HK-2 (cell line): ENCODE data around the gene CCDC183.

Source experiments
- DNase-seq: peaks from one replicate; pipeline ENCODE4 v3.0.0-alpha.2; 2018; ENCODE audit not compliant: unreplicated experiment

The CCDC183 gene

GRCh38 chr9:136824496-136825225, 28.5 kb downstream of the CCDC183 start:
- DNase-seq: no peak

- no peak for DNase-seq
These were observed 29.4 kb downstream of the CCDC183 start for GRCh38 chr9:136825295-136826187.

DNA sequence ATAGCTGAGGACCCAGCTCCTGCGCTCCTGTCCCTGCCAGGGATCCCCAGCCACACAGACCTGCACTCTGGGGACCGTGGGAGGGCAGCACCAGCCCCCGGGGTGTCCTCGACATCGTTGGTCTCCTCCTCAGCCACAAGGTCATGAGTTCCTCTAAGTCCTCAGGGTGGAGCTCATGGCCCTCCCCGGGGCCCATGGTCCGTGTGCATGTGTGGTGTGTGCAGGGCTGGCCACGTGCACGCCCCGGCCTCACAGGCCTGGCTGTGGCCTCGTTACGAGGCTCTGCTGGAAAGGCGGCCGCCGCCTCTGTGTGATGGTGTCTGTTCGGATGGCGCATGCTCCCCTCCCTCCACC, 30.0 kb downstream of the CCDC183 start:
- no peak for DNase-seq

DNA sequence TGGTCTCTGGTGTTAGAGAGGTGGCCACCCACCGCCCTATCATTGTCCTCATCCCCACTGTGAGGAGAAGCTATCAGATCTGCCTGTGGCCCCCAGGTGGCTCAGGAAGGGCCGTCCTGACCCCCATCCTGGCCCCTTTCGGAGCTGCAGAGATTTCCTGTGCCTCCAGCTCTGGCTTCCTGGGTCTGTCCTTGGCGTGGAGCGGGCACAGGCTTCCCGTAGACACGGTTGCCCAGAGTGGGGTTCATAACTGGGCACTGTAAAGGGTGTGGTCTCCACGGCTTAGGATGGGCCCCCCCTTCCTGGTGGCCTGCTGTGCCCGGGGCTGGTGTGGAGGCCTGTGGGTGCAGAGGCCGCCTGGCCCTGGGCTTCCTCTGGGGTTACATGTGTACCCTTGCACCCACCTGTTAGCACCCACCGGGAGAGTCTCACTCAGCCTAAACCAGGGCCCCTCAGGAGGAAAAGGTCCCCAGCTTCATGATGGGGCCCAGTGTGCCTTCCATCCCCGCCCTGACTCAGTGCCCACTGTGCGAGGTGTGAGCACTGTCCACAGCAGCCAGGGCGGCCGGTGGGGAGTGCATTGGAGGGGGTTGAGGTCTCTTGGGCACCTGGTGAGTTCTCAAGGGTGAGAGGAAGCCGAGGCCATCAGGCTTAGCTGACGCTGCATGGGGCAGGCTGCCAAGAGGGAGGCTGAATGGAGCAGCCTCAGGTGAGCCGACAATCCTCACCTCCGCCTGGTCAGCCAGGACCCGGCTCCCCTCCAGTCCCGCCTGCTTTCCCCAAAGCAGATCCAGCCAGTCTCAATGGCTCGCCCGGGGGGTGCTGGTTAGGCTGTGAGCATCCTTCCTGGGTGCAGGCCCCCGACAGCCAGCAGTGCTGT, 30.8 kb downstream of the CCDC183 start:
- no peak for DNase-seq

- no peak for DNase-seq
These were observed 31.8 kb downstream of the CCDC183 start for GRCh38 chr9:136827794-136828473.

- DNase-seq: no peak
These were observed 32.5 kb downstream of the CCDC183 start for GRCh38 chr9:136828474-136829140.

DNA sequence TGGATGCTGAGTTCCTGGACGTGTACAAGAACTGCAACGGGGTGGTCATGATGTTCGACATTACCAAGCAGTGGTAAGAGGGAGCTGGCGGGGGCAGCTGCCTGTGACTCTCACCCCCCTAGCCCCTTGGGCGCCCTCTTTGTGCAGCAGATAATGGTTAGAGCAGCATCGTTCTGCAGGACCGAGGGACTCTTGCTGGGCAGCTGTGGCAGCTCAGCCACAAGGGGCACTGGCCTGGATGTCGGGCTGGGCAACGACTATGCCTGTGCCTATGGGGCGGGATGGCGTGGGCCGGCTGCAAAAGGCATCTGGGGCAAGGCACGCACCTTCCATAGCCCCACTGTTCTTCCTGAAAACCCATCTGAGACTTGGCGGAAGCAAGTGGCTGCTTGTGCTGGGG, 33.3 kb downstream of the CCDC183 start:
- no peak for DNase-seq

- DNase-seq: no peak
These were observed 34.1 kb downstream of the CCDC183 start for GRCh38 chr9:136829981-136830885.

- no peak for DNase-seq
These were observed 35.0 kb downstream of the CCDC183 start for GRCh38 chr9:136831002-136831719.

DNA sequence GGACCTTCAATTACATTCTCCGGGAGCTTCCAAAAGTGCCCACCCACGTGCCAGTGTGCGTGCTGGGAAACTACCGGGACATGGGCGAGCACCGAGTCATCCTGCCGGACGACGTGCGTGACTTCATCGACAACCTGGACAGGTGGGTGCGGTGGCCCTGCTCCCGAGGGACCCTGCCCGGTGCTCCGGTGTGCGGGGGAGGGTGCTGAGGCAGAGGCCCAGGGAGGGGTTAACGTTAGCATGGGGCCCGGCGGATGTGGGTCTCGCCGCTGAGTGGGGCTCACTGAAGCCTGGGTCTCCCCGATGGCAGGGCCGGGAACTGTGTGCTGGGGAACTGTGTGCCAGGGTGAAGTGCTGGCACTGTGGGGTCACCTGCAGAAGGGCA, 35.6 kb downstream of the CCDC183 start:
- no peak for DNase-seq

- no peak for DNase-seq
These were observed 36.4 kb downstream of the CCDC183 start for GRCh38 chr9:136832581-136832980.

GRCh38 chr9:136833381-136834048, 37.4 kb downstream of the CCDC183 start:
- peak; percentile 33 for DNase-seq

DNA sequence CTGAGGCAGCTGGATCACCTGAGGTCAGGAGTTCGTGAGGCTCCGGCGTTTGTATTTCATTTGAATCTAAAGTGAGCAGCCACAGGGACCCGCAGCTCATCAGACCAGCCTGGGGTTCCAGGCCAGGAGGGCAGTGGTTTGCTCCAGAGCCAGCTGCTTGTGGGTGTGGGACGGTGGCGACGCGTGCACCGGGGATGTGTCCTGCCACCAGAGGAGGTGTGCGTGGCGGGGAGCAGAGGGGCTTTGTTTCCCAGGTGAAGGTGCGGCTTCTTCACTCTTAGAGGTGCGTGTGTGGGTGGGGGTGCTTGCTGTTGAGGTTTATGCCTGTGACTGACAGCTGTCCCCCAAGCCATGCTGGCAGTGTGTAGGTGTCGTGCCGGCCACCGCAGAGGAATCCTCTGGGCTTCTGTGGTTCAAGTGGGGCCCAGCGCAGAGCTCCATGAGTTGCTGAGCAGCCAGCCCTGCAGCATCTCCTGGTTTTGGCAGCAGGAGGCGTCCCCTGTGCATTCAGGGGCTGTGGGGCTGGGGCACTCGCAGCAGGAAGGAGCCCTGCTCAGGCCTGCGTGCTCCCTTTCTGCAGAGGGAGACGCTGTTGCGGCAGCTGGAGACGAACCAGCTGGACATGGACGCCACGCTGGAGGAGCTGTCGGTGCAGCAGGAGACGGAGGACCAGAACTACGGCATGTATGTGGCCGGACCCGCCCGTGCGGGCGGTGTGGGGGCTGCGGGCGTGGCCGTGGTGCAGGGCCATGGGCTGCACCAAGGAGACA, 39.2 kb downstream of the CCDC183 start:
- peak; percentile 35 for DNase-seq

DNA sequence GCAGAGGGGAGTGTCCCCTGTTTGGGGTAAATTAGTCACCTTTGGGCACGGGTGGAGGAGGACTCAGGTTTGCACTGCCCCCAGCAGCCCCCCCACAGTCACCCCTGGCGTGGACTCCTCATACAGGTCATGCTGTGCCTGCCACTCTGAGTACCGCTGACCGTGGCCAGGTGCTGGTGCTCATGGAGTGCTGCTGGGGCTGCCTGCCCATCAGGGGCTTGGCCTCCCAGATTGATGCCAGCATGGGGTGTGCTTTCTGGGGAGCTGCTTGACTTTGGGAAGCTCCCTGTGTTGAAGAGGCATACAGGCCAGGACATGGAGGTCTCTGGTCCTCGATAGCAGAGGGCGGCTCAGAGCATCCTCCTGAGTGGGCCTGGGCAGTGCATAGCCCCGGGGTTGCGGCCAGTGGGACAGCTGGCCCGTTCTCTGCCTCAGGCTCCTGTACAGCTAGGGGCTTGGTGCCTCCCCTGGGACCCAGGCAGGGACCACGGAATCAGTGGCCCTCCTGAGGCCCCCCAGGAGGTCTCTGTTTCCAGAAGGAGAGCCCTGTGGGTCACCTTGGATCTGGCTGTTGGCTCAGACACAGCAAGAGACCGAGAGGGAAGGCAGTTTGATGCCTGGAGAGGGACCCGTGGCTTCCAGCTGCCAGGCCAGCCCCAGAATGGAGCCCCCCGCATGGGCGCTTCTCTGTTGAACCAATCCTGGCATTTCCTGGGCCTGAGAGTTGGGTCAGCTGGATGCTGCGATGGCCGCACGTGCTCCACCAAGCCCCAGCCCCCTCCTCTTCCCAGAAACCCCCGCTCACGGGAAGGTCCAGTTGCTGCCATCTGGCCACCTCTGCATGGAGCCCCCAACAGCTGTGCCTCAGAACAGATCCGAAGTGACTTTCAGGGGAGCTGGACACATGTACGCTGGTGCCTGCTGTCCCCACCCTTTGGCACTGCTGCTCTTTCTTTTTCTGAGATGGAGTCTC, 40.1 kb downstream of the CCDC183 start:
- DNase-seq: peak; percentile 46

DNA sequence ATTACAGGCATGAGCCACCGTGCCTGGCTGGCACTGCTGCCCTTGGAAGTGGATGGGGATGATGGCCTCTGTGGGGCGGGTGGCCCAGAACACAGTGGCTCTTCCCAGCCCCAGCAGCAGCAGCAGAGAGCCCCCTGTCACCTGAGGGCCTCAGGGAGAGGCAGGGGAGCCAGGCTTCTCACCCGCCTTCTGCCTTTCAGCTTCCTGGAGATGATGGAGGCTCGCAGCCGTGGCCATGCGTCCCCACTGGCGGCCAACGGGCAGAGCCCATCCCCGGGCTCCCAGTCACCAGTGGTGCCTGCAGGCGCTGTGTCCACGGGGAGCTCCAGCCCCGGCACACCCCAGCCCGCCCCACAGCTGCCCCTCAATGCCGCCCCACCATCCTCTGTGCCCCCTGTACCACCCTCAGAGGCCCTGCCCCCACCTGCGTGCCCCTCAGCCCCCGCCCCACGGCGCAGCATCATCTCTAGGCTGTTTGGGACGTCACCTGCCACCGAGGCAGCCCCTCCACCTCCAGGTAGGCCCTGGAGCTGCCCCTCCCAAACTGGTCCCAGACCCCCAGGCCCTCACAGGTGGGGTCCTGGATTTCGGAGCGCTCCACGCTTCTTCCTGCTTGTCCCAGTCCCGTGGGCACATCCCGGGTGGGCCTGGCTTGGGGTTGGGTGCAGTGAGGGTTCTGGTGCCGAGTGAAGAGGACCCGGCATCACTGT, 41.2 kb downstream of the CCDC183 start:
- peak; percentile 13 for DNase-seq

- peak; percentile 16 for DNase-seq
These were observed 41.7 kb downstream of the CCDC183 start for GRCh38 chr9:136837856-136838277.
